Measurements from ENCODE around the gene SHROOM4.

GRCh38 chrX:50617183-50617582, 196.8 kb downstream of the SHROOM4 start:
- TF ChIP-seq REST (IDR thresholded peaks at IDR 0.05; ENCODE audit: insufficient read depth in 1 of 2, low read depth in 2 of 2, low read length in 1 of 2) (no peak), CTCF (IDR thresholded peaks at IDR 0.05) (no peak), POLR2AphosphoS5 (IDR thresholded peaks at IDR 0.05; ENCODE audit: low read depth, low read length) (no peak), SIN3A (IDR thresholded peaks at IDR 0.05; ENCODE audit: borderline replicate concordance, insufficient read depth, low read depth, low read length) (no peak), TCF7L2 (IDR thresholded peaks at IDR 0.05; ENCODE audit: low read depth, low read length) (no peak)

Data from Panc1 (cell line).